GM12865 (cell line): Measurements from ENCODE around the gene TRHDE.

Experiments
- DNase-seq: peaks from one replicate; pipeline ENCODE4 v3.0.0; 2010; ENCODE audit warnings: low read depth
- H3K4me3 ChIP-seq: 2 replicates; pipeline ENCODE4 v1.5.1; 2011; ENCODE audit warnings: mild to moderate bottlenecking, low read depth, low read length, control low read depth
- TF ChIP-seq, protein P1 (sequence below): IDR thresholded peaks from 2 replicates; pipeline ENCODE4 v1.5.1; 2011; ENCODE audit warnings: low read length, control low read depth, low read depth, inconsistent platforms; ENCODE audit not compliant: insufficient read depth; ENCODE audit errors: missing control alignments

The TRHDE gene

DNA sequence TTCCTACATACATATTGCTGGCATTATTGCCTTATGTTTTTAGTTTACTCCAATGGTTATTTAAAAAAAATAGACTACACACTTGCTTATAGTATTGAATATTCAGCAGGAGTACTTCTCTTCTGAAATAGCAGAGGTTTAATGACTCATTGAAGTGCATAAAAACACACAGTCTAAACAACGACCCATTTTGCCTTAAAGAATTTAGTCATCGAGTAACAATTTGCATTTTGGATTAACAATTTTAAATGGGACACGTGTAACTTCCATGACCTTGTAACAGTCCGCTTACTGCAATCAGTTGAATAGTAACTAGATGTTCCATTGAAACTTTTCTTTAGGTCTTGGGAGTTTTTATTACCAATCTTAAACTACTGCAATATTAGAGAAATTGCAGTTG is 9.0 kb downstream of the TRHDE start:
- DNase-seq: no peak
- H3K4me3 ChIP-seq: no peak overlapping the region
- TF ChIP-seq, protein P1, sequence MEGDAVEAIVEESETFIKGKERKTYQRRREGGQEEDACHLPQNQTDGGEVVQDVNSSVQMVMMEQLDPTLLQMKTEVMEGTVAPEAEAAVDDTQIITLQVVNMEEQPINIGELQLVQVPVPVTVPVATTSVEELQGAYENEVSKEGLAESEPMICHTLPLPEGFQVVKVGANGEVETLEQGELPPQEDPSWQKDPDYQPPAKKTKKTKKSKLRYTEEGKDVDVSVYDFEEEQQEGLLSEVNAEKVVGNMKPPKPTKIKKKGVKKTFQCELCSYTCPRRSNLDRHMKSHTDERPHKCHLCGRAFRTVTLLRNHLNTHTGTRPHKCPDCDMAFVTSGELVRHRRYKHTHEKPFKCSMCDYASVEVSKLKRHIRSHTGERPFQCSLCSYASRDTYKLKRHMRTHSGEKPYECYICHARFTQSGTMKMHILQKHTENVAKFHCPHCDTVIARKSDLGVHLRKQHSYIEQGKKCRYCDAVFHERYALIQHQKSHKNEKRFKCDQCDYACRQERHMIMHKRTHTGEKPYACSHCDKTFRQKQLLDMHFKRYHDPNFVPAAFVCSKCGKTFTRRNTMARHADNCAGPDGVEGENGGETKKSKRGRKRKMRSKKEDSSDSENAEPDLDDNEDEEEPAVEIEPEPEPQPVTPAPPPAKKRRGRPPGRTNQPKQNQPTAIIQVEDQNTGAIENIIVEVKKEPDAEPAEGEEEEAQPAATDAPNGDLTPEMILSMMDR: no peak

DNA sequence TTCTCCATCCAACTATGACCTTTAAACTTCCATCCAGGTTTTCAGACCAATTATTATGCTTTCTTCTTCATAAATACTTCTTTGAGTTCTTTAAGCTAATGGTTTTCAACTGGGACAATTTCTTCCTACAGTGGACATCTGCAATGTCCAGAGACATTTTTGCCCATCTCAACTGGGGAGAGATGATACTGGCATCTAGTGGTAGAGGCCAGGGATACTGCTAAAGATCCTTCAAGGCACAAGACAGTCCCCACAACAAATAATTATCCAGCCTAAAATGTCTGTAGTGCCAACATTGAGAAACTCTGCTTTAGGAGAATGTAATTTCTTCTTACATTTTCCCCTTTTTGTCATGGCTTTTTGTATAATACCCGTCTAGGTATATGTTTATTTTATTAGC is 10.6 kb downstream of the TRHDE start:
- no peak for DNase-seq
- no peak overlapping the region for H3K4me3 ChIP-seq
- TF ChIP-seq, protein P1: no peak

DNA sequence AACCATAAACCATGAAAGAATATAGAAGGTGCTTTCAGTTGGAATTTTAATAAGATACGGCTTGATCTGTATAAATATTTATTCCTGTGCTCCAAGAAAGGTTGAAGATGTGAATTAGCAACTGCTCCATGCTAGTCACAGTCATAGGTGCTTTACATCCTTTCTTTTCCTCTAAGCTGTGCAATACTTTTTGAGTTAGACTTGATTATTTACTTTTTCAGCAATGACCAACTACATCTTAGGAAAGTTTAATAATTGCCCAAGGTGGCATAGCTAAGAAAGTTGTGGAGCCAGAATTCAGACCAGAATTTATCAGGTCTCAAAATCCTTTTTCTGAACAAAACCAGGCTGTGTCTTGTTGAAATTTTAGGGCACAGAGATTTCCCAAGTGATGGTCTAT is 13.7 kb downstream of the TRHDE start:
- no peak for DNase-seq
- no peak overlapping the region for H3K4me3 ChIP-seq
- TF ChIP-seq, protein P1: no peak

DNA sequence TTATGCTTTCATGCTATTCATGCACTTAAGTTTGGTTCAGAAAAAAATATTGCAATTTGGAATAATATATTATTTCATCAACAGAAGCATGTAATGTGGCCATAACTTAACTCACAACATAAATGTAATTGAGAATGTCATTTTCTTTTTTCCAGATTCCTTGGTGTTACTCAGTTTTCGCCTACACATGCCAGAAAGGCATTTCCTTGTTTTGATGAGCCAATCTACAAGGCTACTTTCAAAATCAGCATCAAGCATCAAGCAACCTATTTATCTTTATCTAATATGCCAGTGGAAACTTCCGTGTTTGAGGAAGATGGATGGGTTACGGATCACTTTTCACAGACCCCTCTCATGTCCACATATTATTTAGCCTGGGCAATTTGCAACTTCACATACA is 14.4 kb downstream of the TRHDE start:
- H3K4me3 ChIP-seq: no peak overlapping the region
- TF ChIP-seq, protein P1: no peak
- no peak for DNase-seq

DNA sequence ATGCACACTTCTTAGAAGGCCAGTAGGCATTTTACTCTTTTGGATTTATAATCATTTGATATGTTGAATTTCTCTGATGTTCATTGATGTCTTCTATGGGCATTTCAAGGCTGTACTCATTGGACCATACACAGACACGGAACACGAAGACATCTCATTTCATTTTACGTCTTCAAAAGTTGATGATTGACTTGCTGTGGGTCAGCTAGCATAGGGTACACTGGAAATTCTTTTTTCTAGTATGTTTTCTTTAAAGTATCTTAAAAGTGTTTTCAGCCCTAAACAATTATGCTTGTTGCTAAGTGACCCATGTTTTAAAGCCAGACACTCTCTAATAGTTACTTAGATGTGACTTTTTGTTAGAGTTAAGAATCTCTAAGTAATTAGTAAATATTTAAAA is 16.3 kb downstream of the TRHDE start:
- TF ChIP-seq, protein P1: no peak
- no peak for DNase-seq
- H3K4me3 ChIP-seq: no peak overlapping the region

DNA sequence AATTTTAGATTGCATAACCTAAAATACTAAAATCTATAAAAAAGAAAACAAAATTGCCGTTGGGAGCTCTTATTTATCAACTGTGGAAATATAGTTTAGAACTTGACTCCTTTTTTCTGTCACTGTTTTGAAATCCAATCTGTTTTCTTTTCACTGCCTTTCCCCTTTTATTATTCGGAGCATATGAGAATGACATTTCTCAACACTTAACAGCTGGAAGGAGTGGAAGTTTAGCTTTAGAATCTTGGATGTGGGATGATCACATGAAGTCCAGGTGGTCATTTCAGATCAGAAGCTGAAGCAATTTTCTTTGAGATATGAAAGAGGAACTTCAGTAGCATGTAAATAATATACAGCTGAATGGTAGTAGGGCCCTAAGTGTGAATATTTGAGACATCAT is 16.7 kb downstream of the TRHDE start:
- TF ChIP-seq, protein P1: no peak
- DNase-seq: no peak
- H3K4me3 ChIP-seq: no peak overlapping the region

DNA sequence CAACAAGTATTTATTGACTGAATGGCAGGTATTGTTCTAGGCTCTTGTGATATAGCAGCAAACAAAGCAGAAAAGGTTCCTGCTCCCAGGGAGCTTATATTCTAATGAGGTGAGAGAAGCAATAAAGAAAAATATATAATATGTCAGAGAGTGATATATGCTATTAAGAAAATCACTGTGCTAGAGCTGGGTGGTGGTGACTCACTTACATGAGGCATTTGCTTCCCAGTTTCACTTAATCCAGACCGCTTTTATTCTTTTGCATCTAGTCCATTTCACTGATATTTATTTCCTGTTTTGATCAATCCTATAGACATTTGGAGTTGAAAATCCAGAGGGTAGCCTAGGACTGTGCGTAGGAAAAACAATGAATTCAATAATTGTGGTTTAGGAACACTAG is 17.5 kb downstream of the TRHDE start:
- TF ChIP-seq, protein P1: no peak
- no peak overlapping the region for H3K4me3 ChIP-seq
- no peak for DNase-seq
